ENCODE data around the gene SGCA.

- TF ChIP-seq CTCF (IDR thresholded peaks at IDR 0.05), result peak; percentile 8 to 22 (median 10)
- TF ChIP-seq POLR2A (IDR thresholded peaks at IDR 0.05), result no peak
Observed at GRCh38 chr17:50176559-50177357, 11.0 kb downstream of the SGCA start.

Measured in testis (tissue), 2 donors.